H9 (cell line): ENCODE measurements around the gene MAGEB17. TPM values are rescaled to one million over a fixed set of nuclear protein-coding genes. Genes with fewer than 3 reads are reported as not detected.

Experiments used
- DNase-seq: peaks from one replicate; pipeline ENCODE4 v3.0.0-alpha.2; 2017
- H2AFZ ChIP-seq: one replicate; pipeline ENCODE4 v1.6.1; 2013; ENCODE audit warnings: mild to moderate bottlenecking, low read length, control low read depth, moderate library complexity
- H2AK5ac ChIP-seq: 2 replicates; pipeline ENCODE4 v1.6.1; 2013; ENCODE audit warnings: low read length, control low read depth, mixed read lengths; ENCODE audit not compliant: insufficient read length
- H2BK120ac ChIP-seq: one replicate; pipeline ENCODE4 v1.6.1; 2013; ENCODE audit warnings: low read depth, mild to moderate bottlenecking, low read length, control low read depth, inconsistent platforms; ENCODE audit not compliant: poor library complexity, severe bottlenecking
- H2BK12ac ChIP-seq: 2 replicates; pipeline ENCODE4 v1.6.1; 2013; ENCODE audit warnings: low read length, control low read depth, mixed read lengths, low read depth; ENCODE audit not compliant: insufficient read length
- H2BK15ac ChIP-seq: 2 replicates; pipeline ENCODE4 v1.6.1; 2013; ENCODE audit warnings: low read depth, low read length, control low read depth
- H2BK20ac ChIP-seq: one replicate; pipeline ENCODE4 v1.6.1; 2013; ENCODE audit warnings: low read depth, mild to moderate bottlenecking, low read length, control low read depth, inconsistent platforms; ENCODE audit not compliant: poor library complexity, severe bottlenecking
- H2BK5ac ChIP-seq: 2 replicates; pipeline ENCODE4 v1.6.1; 2013; ENCODE audit warnings: low read length, control low read depth, mixed read lengths; ENCODE audit not compliant: insufficient read length
- H3K14ac ChIP-seq: 2 replicates; pipeline ENCODE4 v1.6.1; 2013; ENCODE audit warnings: low read length, control low read depth; ENCODE audit not compliant: insufficient read depth
- H3K18ac ChIP-seq: 2 replicates; pipeline ENCODE4 v1.6.1; 2013; ENCODE audit warnings: low read depth, mild to moderate bottlenecking, mixed read lengths, low read length, control low read depth; ENCODE audit not compliant: insufficient read length
- H3K23ac ChIP-seq: 2 replicates; pipeline ENCODE4 v1.6.1; 2013; ENCODE audit warnings: low read length, control low read depth, mixed read lengths, low read depth; ENCODE audit not compliant: insufficient read length
- H3K23me2 ChIP-seq: 2 replicates; pipeline ENCODE4 v1.6.1; 2013; ENCODE audit warnings: low read depth, mild to moderate bottlenecking, mixed read lengths, low read length, control low read depth; ENCODE audit not compliant: insufficient read length, poor library complexity, severe bottlenecking
- H3K27ac ChIP-seq: 2 replicates; pipeline ENCODE4 v1.5.1; 2013; ENCODE audit warnings: low read length, control low read depth, mixed read lengths, low read depth; ENCODE audit not compliant: insufficient read length
- H3K27me3 ChIP-seq: 2 replicates; pipeline ENCODE4 v1.6.1; 2013; ENCODE audit warnings: low read length, control low read depth, inconsistent platforms; ENCODE audit not compliant: insufficient read depth
- H3K4ac ChIP-seq: 2 replicates; pipeline ENCODE4 v1.6.1; 2013; ENCODE audit warnings: low read depth, mild to moderate bottlenecking, control low read depth, inconsistent platforms, low read length, moderate library complexity
- H3K4me1 ChIP-seq: 2 replicates; pipeline ENCODE4 v1.6.1; 2013; ENCODE audit warnings: low read length, control low read depth, inconsistent platforms; ENCODE audit not compliant: insufficient read depth
- H3K4me2 ChIP-seq: 2 replicates; pipeline ENCODE4 v1.6.1; 2013; ENCODE audit warnings: low read length, control low read depth, mixed read lengths; ENCODE audit not compliant: insufficient read length, insufficient read depth
- H3K56ac ChIP-seq: 2 replicates; pipeline ENCODE4 v1.6.1; 2013; ENCODE audit warnings: low read depth, mild to moderate bottlenecking, mixed read lengths, low read length, control low read depth; ENCODE audit not compliant: insufficient read length
- H3K79me1 ChIP-seq: 2 replicates; pipeline ENCODE4 v1.6.1; 2013; ENCODE audit warnings: low read depth, mild to moderate bottlenecking, moderate library complexity, low read length, control low read depth, inconsistent platforms; ENCODE audit not compliant: insufficient read depth, poor library complexity, severe bottlenecking
- H3K79me2 ChIP-seq: 2 replicates; pipeline ENCODE4 v1.6.1; 2013; ENCODE audit warnings: low read length, control low read depth, inconsistent platforms; ENCODE audit not compliant: insufficient read depth
- H3K9ac ChIP-seq: 2 replicates; pipeline ENCODE4 v1.6.1; 2013; ENCODE audit warnings: low read length, control low read depth, mixed read lengths; ENCODE audit not compliant: insufficient read length; ENCODE audit errors: extremely low read depth
- H3K9me3 ChIP-seq: one replicate; pipeline ENCODE4 v1.6.1; 2013; ENCODE audit warnings: low read depth, low read length, inconsistent platforms; ENCODE audit not compliant: control insufficient read depth
- H3T11ph ChIP-seq: one replicate; pipeline ENCODE4 v1.6.1; 2013; ENCODE audit warnings: mild to moderate bottlenecking, low read length, control low read depth, inconsistent platforms
- H4K20me1 ChIP-seq: one replicate; pipeline ENCODE4 v1.6.1; 2013; ENCODE audit not compliant: control insufficient read depth, insufficient read length, insufficient read depth
- H4K5ac ChIP-seq: 2 replicates; pipeline ENCODE4 v1.6.1; 2013; ENCODE audit warnings: low read depth, mild to moderate bottlenecking, mixed read lengths, low read length, control low read depth; ENCODE audit not compliant: insufficient read length
- H4K8ac ChIP-seq: replicated peaks from 2 replicates; pipeline ENCODE4 v1.6.1; 2013; ENCODE audit warnings: low read length, control low read depth, mixed read lengths, low read depth; ENCODE audit not compliant: insufficient read length
- H4K91ac ChIP-seq: 2 replicates; pipeline ENCODE4 v1.6.1; 2013; ENCODE audit warnings: low read depth, mild to moderate bottlenecking, moderate library complexity, mixed read lengths, low read length, control low read depth; ENCODE audit not compliant: insufficient read length
- H3K27ac Mint-ChIP-seq, 3 experiments: 2 replicates in 2 of 3; 3 replicates in 1 of 3; pipeline ENCODE4 v1.8.0; 2020 to 2021; ENCODE audit warnings: mixed read lengths in 3 of 3, mild to moderate bottlenecking in 1 of 3, moderate library complexity in 1 of 3
- H3K27me3 Mint-ChIP-seq: 2 replicates; pipeline ENCODE4 v1.8.0; 2021; ENCODE audit warnings: low read depth, mild to moderate bottlenecking, moderate library complexity, mixed read lengths
- H3K36me3 Mint-ChIP-seq, 3 experiments: 2 replicates in 2 of 3; 3 replicates in 1 of 3; pipeline ENCODE4 v1.8.0; 2020 to 2021; ENCODE audit warnings: low read depth in 3 of 3, mixed read lengths in 3 of 3; ENCODE audit not compliant: insufficient read depth in 1 of 3
- H3K4me1 Mint-ChIP-seq, 2 experiments: 2 replicates each; pipeline ENCODE4 v1.8.0; 2020; ENCODE audit warnings: mixed read lengths in 2 of 2
- H3K4me3 Mint-ChIP-seq, 2 experiments: 2 replicates in 1 of 2; 3 replicates in 1 of 2; pipeline ENCODE4 v1.8.0; 2020 to 2021; ENCODE audit warnings: mild to moderate bottlenecking in 2 of 2, mixed read lengths in 2 of 2, moderate library complexity in 1 of 2
- H3K9me3 Mint-ChIP-seq, 2 experiments: 2 replicates in 1 of 2; 3 replicates in 1 of 2; pipeline ENCODE4 v1.8.0; 2020; ENCODE audit warnings: mild to moderate bottlenecking in 2 of 2, mixed read lengths in 2 of 2, moderate library complexity in 1 of 2
- whole genome bisulfite sequencing: extraction: QIAGEN DNeasy Blood & Tissue Kit; methylation state at CpG from one replicate; pipeline ENCODE4 v1.1.7; 2013; ENCODE audit warnings: missing lambda C conversion rate, low lambda C conversion rate, mixed read lengths; ENCODE audit not compliant: insufficient read length; ENCODE audit errors: extremely low coverage; 5-methylcytosine and 5-hydroxymethylcytosine counted together
- total RNA-seq: library from RNA; stranded (reverse); gene quantifications from 2 replicates; pipeline ENCODE4 v1.2.1, GENCODE V29; 2021
- TF ChIP-seq, protein P1 (sequence below): fragments of 200-600 bp; sonication (generic); conservative IDR thresholded peaks from 3 replicates; pipeline ENCODE4 v1.8.0; 2021; ENCODE audit warnings: antibody characterized with exemption, mild to moderate bottlenecking

The MAGEB17 gene
- total RNA-seq, 1 experiment from 2014 or later = 0.74 TPM

DNA sequence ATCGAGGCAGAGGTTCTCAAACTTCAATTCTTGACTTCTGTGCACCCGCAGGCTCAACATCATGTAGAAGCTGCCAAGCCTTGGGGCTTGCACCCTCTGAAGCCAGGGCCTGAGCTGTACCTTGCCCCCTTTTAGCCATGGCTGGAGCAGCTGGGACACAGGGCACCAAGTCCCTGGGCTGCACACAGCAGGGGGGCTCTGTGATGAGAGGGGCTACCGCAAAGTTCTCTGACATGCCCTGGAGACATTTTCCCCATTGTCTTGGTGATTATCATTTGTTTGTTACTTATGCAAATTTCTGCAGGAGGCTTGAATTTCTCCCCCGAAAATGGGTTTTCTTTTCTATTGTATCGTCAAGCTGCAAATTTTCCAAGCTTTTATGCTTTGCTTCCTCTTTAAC lies 4.9 kb upstream of the MAGEB17 start:
- no peak overlapping the region for H3K9ac ChIP-seq
- no peak overlapping the region for H3K27ac ChIP-seq
- no peak overlapping the region for H4K91ac ChIP-seq
- H2BK20ac ChIP-seq = no peak overlapping the region
- H3K79me2 ChIP-seq = no peaks in the 10 kb centered on the region
- H2BK5ac ChIP-seq = no peak overlapping the region
- no peak overlapping the region for H2BK120ac ChIP-seq
- DNase-seq = peak; percentile 63
- no peak overlapping the region for H4K8ac ChIP-seq
- Mint-ChIP-seq H3K36me3 (peaks cover 17 to 91% (median 41%) of the 10 kb centered on the region in 3 experiments), H3K4me1 (peaks cover 42 to 64% of the 10 kb centered on the region in 2 experiments), H3K27me3 (no peaks in the 10 kb centered on the region), H3K4me3 (0 out of 5 replicates have a peak overlapping the region, but pooled peaks of 1 of the 2 experiments have one; percentile 9), H3K9me3 (peaks cover 0 to 10% of the 10 kb centered on the region in 2 experiments; a peak in 2 of 5 replicates), H3K27ac (peak overlapping the region in 2 of 3 experiments; percentile 54 to 78; a peak in 4 of 7 replicates)
- H3K79me1 ChIP-seq = no peaks in the 10 kb centered on the region
- no peak overlapping the region for H3K56ac ChIP-seq
- H3K23me2 ChIP-seq = no peaks in the 10 kb centered on the region
- H2BK15ac ChIP-seq = no peak overlapping the region
- H3K9me3 ChIP-seq = no peaks in the 10 kb centered on the region
- H3K4ac ChIP-seq = no peak overlapping the region
- H3K27me3 ChIP-seq = no peaks in the 10 kb centered on the region
- H3K18ac ChIP-seq = no peak overlapping the region
- no peak overlapping the region for H2AK5ac ChIP-seq
- H3K4me2 ChIP-seq = no peak overlapping the region
- H3K14ac ChIP-seq = no peak overlapping the region; the same call in 1 of the 2 replicates
- H2AFZ ChIP-seq = no peak overlapping the region
- H2BK12ac ChIP-seq = no peak overlapping the region
- TF ChIP-seq, protein P1, sequence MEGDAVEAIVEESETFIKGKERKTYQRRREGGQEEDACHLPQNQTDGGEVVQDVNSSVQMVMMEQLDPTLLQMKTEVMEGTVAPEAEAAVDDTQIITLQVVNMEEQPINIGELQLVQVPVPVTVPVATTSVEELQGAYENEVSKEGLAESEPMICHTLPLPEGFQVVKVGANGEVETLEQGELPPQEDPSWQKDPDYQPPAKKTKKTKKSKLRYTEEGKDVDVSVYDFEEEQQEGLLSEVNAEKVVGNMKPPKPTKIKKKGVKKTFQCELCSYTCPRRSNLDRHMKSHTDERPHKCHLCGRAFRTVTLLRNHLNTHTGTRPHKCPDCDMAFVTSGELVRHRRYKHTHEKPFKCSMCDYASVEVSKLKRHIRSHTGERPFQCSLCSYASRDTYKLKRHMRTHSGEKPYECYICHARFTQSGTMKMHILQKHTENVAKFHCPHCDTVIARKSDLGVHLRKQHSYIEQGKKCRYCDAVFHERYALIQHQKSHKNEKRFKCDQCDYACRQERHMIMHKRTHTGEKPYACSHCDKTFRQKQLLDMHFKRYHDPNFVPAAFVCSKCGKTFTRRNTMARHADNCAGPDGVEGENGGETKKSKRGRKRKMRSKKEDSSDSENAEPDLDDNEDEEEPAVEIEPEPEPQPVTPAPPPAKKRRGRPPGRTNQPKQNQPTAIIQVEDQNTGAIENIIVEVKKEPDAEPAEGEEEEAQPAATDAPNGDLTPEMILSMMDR = no peak
- H4K5ac ChIP-seq = no peak overlapping the region
- no peak overlapping the region for H3K23ac ChIP-seq
- H3K4me1 ChIP-seq = peaks cover 9% of the 10 kb centered on the region; the same call in 1 of the 2 replicates
- no peaks in the 10 kb centered on the region for H4K20me1 ChIP-seq
- WGBS = no CpG with 5 or more reads among the region's 5 CpGs
- H3T11ph ChIP-seq = no peak overlapping the region
